ENCODE measurements around the gene GNB2.
"Not testable (repeated sequence)": the region's sequence is repeated elsewhere in the genome, so short reads cannot be mapped to it uniquely, and the experiment has no call there.

Gene GNB2

GRCh38 chr7:100665168-100665726 lies 8.3 kb upstream of the GNB2 start:
- no peak for DNase-seq

GRCh38 chr7:100667331-100668068 lies 6.0 kb upstream of the GNB2 start:
- DNase-seq, result no peak

- DNase-seq, result no peak
These were observed 5.5 kb upstream of the GNB2 start for GRCh38 chr7:100668069-100668449.

- DNase-seq, result not testable (repeated sequence)
These were observed 4.4 kb upstream of the GNB2 start for GRCh38 chr7:100669106-100669505.

GRCh38 chr7:100670074-100670473 lies 3.5 kb upstream of the GNB2 start:
- no peak for DNase-seq

GRCh38 chr7:100671353-100672327 lies 1.9 kb upstream of the GNB2 start:
- no peak for DNase-seq

GRCh38 chr7:100673942-100674410 lies 436 bp downstream of the GNB2 start:
- DNase-seq, result no peak

- DNase-seq, result no peak
These were observed 1.0 kb downstream of the GNB2 start for GRCh38 chr7:100674411-100675104.

GRCh38 chr7:100675105-100675451 lies 1.5 kb downstream of the GNB2 start:
- DNase-seq, result no peak

- DNase-seq, result peak in 1 of 2 experiments; percentile 6
These were observed 2.2 kb downstream of the GNB2 start for GRCh38 chr7:100675581-100676350.

GRCh38 chr7:100676501-100677306 lies 3.2 kb downstream of the GNB2 start:
- no peak for DNase-seq

GRCh38 chr7:100677308-100678267 lies 4.0 kb downstream of the GNB2 start:
- no peak for DNase-seq

GRCh38 chr7:100678291-100678984 lies 4.9 kb downstream of the GNB2 start:
- no peak for DNase-seq

- no peak for DNase-seq
These were observed 5.8 kb downstream of the GNB2 start for GRCh38 chr7:100679129-100679926.

GRCh38 chr7:100679927-100680575 lies 6.5 kb downstream of the GNB2 start:
- DNase-seq, result no peak

GRCh38 chr7:100680576-100681271 lies 7.2 kb downstream of the GNB2 start:
- DNase-seq, result no peak

GRCh38 chr7:100681491-100682227 lies 8.1 kb downstream of the GNB2 start:
- DNase-seq, result no peak
